Measurements from ENCODE around the gene PNPLA7.
"Not testable (repeated sequence)": the region's sequence is repeated elsewhere in the genome, so short reads cannot be mapped to it uniquely, and the experiment has no call there.

Gene PNPLA7

GRCh38 chr9:137477778-137478612, 72.2 kb downstream of the PNPLA7 start:
- H3K9me3 Mint-ChIP-seq, result peaks cover 7 to 22% of the 10 kb centered on the region in 2 donors
- no peaks in the 10 kb centered on the region for H3K36me3 Mint-ChIP-seq (ENCODE audit: insufficient read depth)
- no peak for ATAC-seq (replicated peaks)
- DNase-seq, result no peak
- H3K27me3 Mint-ChIP-seq, result no peaks in the 10 kb centered on the region
- no peak overlapping the region for H3K27ac Mint-ChIP-seq
- H3K4me1 Mint-ChIP-seq (ENCODE audit: low read depth in 2 of 2), result peaks cover 1 to 8% of the 10 kb centered on the region in 2 donors
- no peak overlapping the region for H3K4me3 Mint-ChIP-seq

- ATAC-seq (replicated peaks) (no peak), DNase-seq (no peak)
- Mint-ChIP-seq H3K4me3 (no peak overlapping the region), H3K36me3 (ENCODE audit: insufficient read depth) (no peaks in the 10 kb centered on the region), H3K9me3 (peaks cover 9 to 22% of the 10 kb centered on the region in 2 donors), H3K4me1 (ENCODE audit: low read depth in 2 of 2) (peaks cover under 1 to 6% of the 10 kb centered on the region in 2 donors), H3K27me3 (no peaks in the 10 kb centered on the region), H3K27ac (no peak overlapping the region)
Measured at GRCh38 chr9:137476856-137477255, 73.3 kb downstream of the PNPLA7 start.

GRCh38 chr9:137475666-137476065, 74.5 kb downstream of the PNPLA7 start:
- no peaks in the 10 kb centered on the region for H3K27me3 Mint-ChIP-seq
- H3K27ac Mint-ChIP-seq, result no peak overlapping the region
- no peaks in the 10 kb centered on the region for H3K36me3 Mint-ChIP-seq (ENCODE audit: insufficient read depth)
- DNase-seq (no peak), ATAC-seq (replicated peaks) (no peak)
- H3K4me1 Mint-ChIP-seq (ENCODE audit: low read depth in 2 of 2), result peaks cover 2 to 3% of the 10 kb centered on the region in 2 donors
- no peak overlapping the region for H3K4me3 Mint-ChIP-seq
- peaks cover 9 to 22% of the 10 kb centered on the region in 2 donors for H3K9me3 Mint-ChIP-seq

- no peak for ATAC-seq (replicated peaks)
- Mint-ChIP-seq H3K27me3 (no peaks in the 10 kb centered on the region), H3K27ac (no peak overlapping the region)
Measured at GRCh38 chr9:137474271-137474670, 75.9 kb downstream of the PNPLA7 start.

GRCh38 chr9:137470785-137471184, 79.4 kb downstream of the PNPLA7 start:
- peaks cover 8 to 16% of the 10 kb centered on the region in 2 donors for H3K9me3 Mint-ChIP-seq
- H3K36me3 Mint-ChIP-seq (ENCODE audit: insufficient read depth), result peaks cover 3% of the 10 kb centered on the region
- no peak for DNase-seq
- peak; percentile 46 for ATAC-seq (replicated peaks)
- H3K27me3 Mint-ChIP-seq, result no peaks in the 10 kb centered on the region
- H3K27ac Mint-ChIP-seq, result no peak overlapping the region
- no peak overlapping the region for H3K4me3 Mint-ChIP-seq
- peaks cover 7 to 10% of the 10 kb centered on the region in 2 donors for H3K4me1 Mint-ChIP-seq (ENCODE audit: low read depth in 2 of 2)

More at GRCh38 chr9:137474271-137474670, 75.9 kb downstream of the PNPLA7 start:
- H3K4me3 Mint-ChIP-seq, result no peak overlapping the region
- no peak for DNase-seq
- peaks cover 3% of the 10 kb centered on the region for H3K36me3 Mint-ChIP-seq (ENCODE audit: insufficient read depth)
- peaks cover 4 to 5% of the 10 kb centered on the region in 2 donors for H3K4me1 Mint-ChIP-seq (ENCODE audit: low read depth in 2 of 2)
- peaks cover 9 to 22% of the 10 kb centered on the region in 2 donors for H3K9me3 Mint-ChIP-seq

- DNase-seq (no peak), ATAC-seq (replicated peaks) (no peak)
- H3K9me3 Mint-ChIP-seq, result peaks cover 0 to 1% of the 10 kb centered on the region in 2 donors
- H3K27me3 Mint-ChIP-seq, result no peaks in the 10 kb centered on the region
- peaks cover 8% of the 10 kb centered on the region for H3K36me3 Mint-ChIP-seq (ENCODE audit: insufficient read depth)
- H3K4me1 Mint-ChIP-seq (ENCODE audit: low read depth in 2 of 2), result peaks cover 7 to 14% of the 10 kb centered on the region in 2 donors
- no peak overlapping the region for H3K27ac Mint-ChIP-seq
- H3K4me3 Mint-ChIP-seq, result no peak overlapping the region
Measured at GRCh38 chr9:137467896-137468295, 82.3 kb downstream of the PNPLA7 start.

GRCh38 chr9:137467161-137467581, 83.0 kb downstream of the PNPLA7 start:
- H3K27me3 Mint-ChIP-seq, result no peaks in the 10 kb centered on the region
- no peak for ATAC-seq (replicated peaks)
- no peak for DNase-seq
- H3K4me3 Mint-ChIP-seq, result no peak overlapping the region
- peaks cover 9% of the 10 kb centered on the region for H3K36me3 Mint-ChIP-seq (ENCODE audit: insufficient read depth)
- H3K4me1 Mint-ChIP-seq (ENCODE audit: low read depth in 2 of 2), result peaks cover 9 to 17% of the 10 kb centered on the region in 2 donors
- peak overlapping the region in 1 of 2 donors; percentile 66 for H3K27ac Mint-ChIP-seq
- no peaks in the 10 kb centered on the region for H3K9me3 Mint-ChIP-seq

- not testable (repeated sequence) for H3K9me3 Mint-ChIP-seq; H3K4me3 Mint-ChIP-seq; H3K27me3 Mint-ChIP-seq; ATAC-seq (replicated peaks); DNase-seq; H3K36me3 Mint-ChIP-seq (ENCODE audit: insufficient read depth)
- Mint-ChIP-seq H3K27ac (peak overlapping the region in 1 of 2 donors; percentile 66), H3K4me1 (ENCODE audit: low read depth in 2 of 2) (peaks cover 13 to 17% of the 10 kb centered on the region in 2 donors)
Measured at GRCh38 chr9:137466389-137467085, 83.7 kb downstream of the PNPLA7 start.

GRCh38 chr9:137465720-137466388, 84.3 kb downstream of the PNPLA7 start:
- Mint-ChIP-seq H3K36me3 (ENCODE audit: insufficient read depth) (peaks cover 9% of the 10 kb centered on the region), H3K9me3 (no peaks in the 10 kb centered on the region), H3K4me1 (ENCODE audit: low read depth in 2 of 2) (peaks cover 16 to 19% of the 10 kb centered on the region in 2 donors), H3K4me3 (no peak overlapping the region), H3K27me3 (no peaks in the 10 kb centered on the region), H3K27ac (peak overlapping the region in 1 of 2 donors; percentile 44)
- DNase-seq (no peak), ATAC-seq (replicated peaks) (no peak)

- Mint-ChIP-seq H3K9me3 (no peaks in the 10 kb centered on the region), H3K27ac (peak overlapping the region in 1 of 2 donors; percentile 44), H3K36me3 (ENCODE audit: insufficient read depth) (peaks cover 9% of the 10 kb centered on the region)
Measured at GRCh38 chr9:137465000-137465719, 85.0 kb downstream of the PNPLA7 start.

GRCh38 chr9:137464291-137464999, 85.8 kb downstream of the PNPLA7 start:
- Mint-ChIP-seq H3K27ac (no peak overlapping the region), H3K4me1 (ENCODE audit: low read depth in 2 of 2) (peaks cover 18 to 23% of the 10 kb centered on the region in 2 donors), H3K9me3 (no peaks in the 10 kb centered on the region), H3K27me3 (no peaks in the 10 kb centered on the region), H3K4me3 (no peak overlapping the region), H3K36me3 (ENCODE audit: insufficient read depth) (peaks cover 6% of the 10 kb centered on the region)
- no peak for DNase-seq
- no peak for ATAC-seq (replicated peaks)

More at GRCh38 chr9:137465000-137465719, 85.0 kb downstream of the PNPLA7 start:
- no peaks in the 10 kb centered on the region for H3K27me3 Mint-ChIP-seq
- DNase-seq (no peak), ATAC-seq (replicated peaks) (no peak)
- no peak overlapping the region for H3K4me3 Mint-ChIP-seq
- peaks cover 16 to 17% of the 10 kb centered on the region in 2 donors for H3K4me1 Mint-ChIP-seq (ENCODE audit: low read depth in 2 of 2)

- H3K27ac Mint-ChIP-seq, result peak overlapping the region in 1 of 2 donors; percentile 25
Measured at GRCh38 chr9:137463931-137464290, 86.3 kb downstream of the PNPLA7 start.

More at GRCh38 chr9:137463931-137464290, 86.3 kb downstream of the PNPLA7 start:
- H3K36me3 Mint-ChIP-seq (ENCODE audit: insufficient read depth), result peaks cover 6% of the 10 kb centered on the region
- no peak for ATAC-seq (replicated peaks)
- DNase-seq, result no peak
- no peaks in the 10 kb centered on the region for H3K9me3 Mint-ChIP-seq
- peaks cover 18 to 23% of the 10 kb centered on the region in 2 donors for H3K4me1 Mint-ChIP-seq (ENCODE audit: low read depth in 2 of 2)
- H3K4me3 Mint-ChIP-seq, result no peak overlapping the region
- H3K27me3 Mint-ChIP-seq, result no peaks in the 10 kb centered on the region
